SH-SY5Y (cell line): Measurements from ENCODE around the gene LRRC4C.

ENCODE experiments used
- GATA2 ChIP-seq: IDR thresholded peaks from 2 replicates; pipeline ENCODE4 v1.6.1; 2011; ENCODE audit warnings: mild to moderate bottlenecking, low read depth, low read length
- GATA3 ChIP-seq: IDR thresholded peaks from 2 replicates; pipeline ENCODE4 v1.6.1; 2011; ENCODE audit warnings: low read depth, mild to moderate bottlenecking, low read length, moderate library complexity

DNA sequence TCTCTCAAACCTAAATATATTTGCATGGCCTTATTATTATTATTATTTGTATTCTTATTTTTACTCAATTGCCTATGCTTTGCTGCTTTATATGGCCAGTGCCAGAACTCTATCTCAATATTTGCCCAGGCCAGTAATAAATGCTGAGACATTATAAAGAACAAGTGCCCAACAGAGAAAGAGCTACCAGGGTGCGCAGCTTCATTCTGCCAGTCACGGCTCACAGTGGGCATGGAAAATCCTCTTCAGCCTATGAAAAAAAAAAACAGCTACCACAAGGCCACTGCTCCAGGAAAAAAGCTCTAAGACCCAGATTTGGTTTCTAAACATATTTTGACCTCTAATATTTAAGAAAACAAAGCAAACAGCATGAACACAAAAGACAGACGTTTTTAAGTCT is 1223.6 kb downstream of the LRRC4C start:
- TF ChIP-seq GATA2 (no peak), GATA3 (no peak)
